GM12878 (cell line): Measurements from ENCODE around the gene SH3BGRL2. TPM values are rescaled to one million over a fixed set of nuclear protein-coding genes. Genes with fewer than 3 reads are reported as not detected.

Experiments used
- ATAC-seq: fragments of 200-7000 bp; cut with Tn5 transposase; 3 replicates; pipeline ENCODE4 v1.9.1; 2020; ENCODE audit warnings: mild to moderate bottlenecking, moderate library complexity
- BruUV-seq: library from RNA; stranded (reverse); fragments of 400-500 nt; replicated peaks from 2 replicates; lab custom pipeline; 2021; lab: Mats Ljungman, UMichigan
- CTCF ChIA-PET: fragments of 300-600 bp; sonication (Branson Sonifier 250); formaldehyde crosslinking; extraction: SDS; loops from one replicate; lab custom pipeline; 2021; ENCODE audit warnings: inconsistent platforms; lab: Yijun Ruan, JAX
- POLR2A ChIA-PET: fragments of 350-600 bp; formaldehyde crosslinking; extraction: SDS; loops from one replicate; lab custom pipeline; 2021; ENCODE audit warnings: inconsistent platforms; lab: Charles Lee
- RAD21 ChIA-PET: fragments of 300-600 bp; sonication (Branson Sonifier 250); formaldehyde crosslinking; loops from one replicate; lab custom pipeline; 2023; ENCODE audit warnings: antibody characterized with exemption; ENCODE audit not compliant: unreplicated experiment; lab: Charles Lee
- SMC1A ChIA-PET: fragments of 300-600 bp; sonication (Branson Sonifier 250); formaldehyde crosslinking; loops from one replicate; lab custom pipeline; 2023; ENCODE audit not compliant: unreplicated experiment, uncharacterized antibody; lab: Charles Lee
- DNase-seq: peaks from one replicate; pipeline ENCODE4 v3.0.0-alpha.2; 2011; ENCODE audit warnings: low read depth, low spot score
- FAIRE-seq: peaks from 3 replicates; lab custom pipeline; 2011; peaks lifted over from hg19 to GRCh38; lab: Jason Lieb, UNC
- H2AFZ ChIP-seq: 2 replicates; pipeline ENCODE4 v1.6.0; 2011; ENCODE audit warnings: low read depth, low read length, control low read depth; ENCODE audit not compliant: control insufficient read depth
- H3K27ac ChIP-seq: 2 replicates; pipeline ENCODE4 v1.5.1; 2011; ENCODE audit warnings: control low read depth; ENCODE audit not compliant: control insufficient read depth, insufficient read depth
- H3K27me3 ChIP-seq, 2 experiments: replicated peaks in 1 of 2; 2 replicates each; pipeline versions ENCODE4 v1.6.0 to v1.6.1; 2011; ENCODE audit warnings: low read length in 1 of 2; ENCODE audit not compliant: control insufficient read depth in 2 of 2, insufficient read depth in 2 of 2
- H3K36me3 ChIP-seq, 2 experiments: 2 replicates each; pipeline ENCODE4 v1.5.1; 2011; ENCODE audit warnings: low read length in 1 of 2; ENCODE audit not compliant: control insufficient read depth in 2 of 2, insufficient read depth in 2 of 2
- H3K4me1 ChIP-seq: 2 replicates; pipeline ENCODE4 v1.6.1; 2011; ENCODE audit warnings: mild to moderate bottlenecking, low read length, moderate library complexity, mixed read lengths; ENCODE audit not compliant: control insufficient read depth, insufficient read depth
- H3K4me2 ChIP-seq: 2 replicates; pipeline ENCODE4 v1.6.0; 2011; ENCODE audit warnings: control low read depth; ENCODE audit not compliant: control insufficient read depth, insufficient read depth
- H3K4me3 ChIP-seq: fragments of 200-600 bp; sonication (generic); 2 replicates; pipeline ENCODE4 v1.5.1; 2016
- H3K79me2 ChIP-seq: 2 replicates; pipeline ENCODE4 v1.6.0; 2011; ENCODE audit warnings: low read length; ENCODE audit not compliant: control insufficient read depth, insufficient read depth
- H3K9ac ChIP-seq: 2 replicates; pipeline ENCODE4 v1.8.0; 2011; ENCODE audit warnings: low read length, control low read depth, mixed read lengths; ENCODE audit not compliant: control insufficient read depth, insufficient read depth
- H3K9me3 ChIP-seq: replicated peaks from 3 replicates; pipeline ENCODE4 v1.5.1; 2011; ENCODE audit warnings: mild to moderate bottlenecking, low read length; ENCODE audit not compliant: control insufficient read depth, insufficient read depth
- H4K20me1 ChIP-seq: 2 replicates; pipeline ENCODE4 v1.6.0; 2011; ENCODE audit not compliant: control insufficient read depth, insufficient read depth
- CUX1 ChIP-seq: IDR thresholded peaks from 2 replicates; pipeline ENCODE4 v1.6.1; 2012; ENCODE audit warnings: improper control_type of control experiment, low read depth, low read length; ENCODE audit not compliant: insufficient replicate concordance
- E4F1 ChIP-seq: fragments of 450-650 bp; IDR thresholded peaks from 2 replicates; pipeline ENCODE4 v1.6.1; 2018; ENCODE audit warnings: borderline replicate concordance, mild to moderate bottlenecking; ENCODE audit not compliant: partially characterized antibody
- RUNX3 ChIP-seq: IDR thresholded peaks from 2 replicates; pipeline ENCODE4 v1.6.1; 2012; ENCODE audit warnings: low read length, inconsistent platforms
- WGBS: methylation state at CpG from one replicate; pipeline ENCODE4 v1.1.6; 2016; ENCODE audit warnings: low lambda C conversion rate; ENCODE audit not compliant: insufficient replicate concordance, insufficient coverage; ENCODE audit errors: missing lambda C conversion rate; 5-methylcytosine and 5-hydroxymethylcytosine counted together
- in situ Hi-C: fragments of 300-500 bp; cut with MboI; formaldehyde crosslinking; loops from 9 replicates; pipeline ENCODE4 v1.14.3; 2018; ENCODE audit warnings: mixed read lengths
- intact Hi-C: fragments of 100-400 bp; cut with micrococcal nuclease; formaldehyde crosslinking; loops from one replicate; pipeline ENCODE4 v1.14.2; 2022; ENCODE audit not compliant: unreplicated experiment
- polyA plus RNA-seq, 11 experiments: library from polyadenylated mRNA; depleted of rRNA in 4 of 11; unstranded in 6 of 11; stranded (reverse) in 5 of 11; fragments of >200 nt; fragmentation: Nextera tagmentation in 4 of 11; fragmentation: Illumina TruSeq in 1 of 11; extraction: Ambion mirVana in 4 of 11; extraction: Trizol in 1 of 11; gene quantifications; 1 replicate in 1 of 11; 2 replicates in 10 of 11; pipeline versions ENCODE4 v1.2.1 to v1.2.3, GENCODE V29; 2011 to 2016; ENCODE audit warnings: inconsistent platforms in 2 of 11, missing spikeins in 2 of 11, low read depth in 1 of 11
- total RNA-seq, 4 experiments: library from RNA; depleted of rRNA in 3 of 4; stranded (reverse); fragments of >200 nt in 3 of 4; fragmentation: Illumina TruSeq in 1 of 4; extraction: Trizol in 1 of 4; gene quantifications; 2 replicates each; pipeline versions ENCODE4 v1.2.1 to v1.2.3, GENCODE V29; 2013 to 2021

The SH3BGRL2 gene
- total and polyA plus RNA-seq, 10 of the 15 experiments (the other 5 are each of a cell fraction or from before 2014, with no cell fraction given): 0.03 to 0.37 (median 0.21) TPM

GRCh38 chr6:79631693-79632172 lies 604 bp downstream of the SH3BGRL2 start:
- BruUV-seq: no TSS peak
- no peak for FAIRE-seq
- SMC1A ChIA-PET: interaction anchor here (1.0 to 2.0 kb wide), 3 partner anchors 9 to 61 kb away, joined by 3 to 7 read pairs (median 5); no protein-coding TSS in a partner anchor

More at GRCh38 chr6:79631693-79632172, 604 bp downstream of the SH3BGRL2 start:
- H4K20me1 ChIP-seq: no peaks in the 10 kb centered on the region
- no peaks in the 10 kb centered on the region for H3K9me3 ChIP-seq
- TF ChIP-seq E4F1 (no peak), RUNX3 (no peak), CUX1 (no peak)
- TF ChIP-seq, all 136 proteins: peak for 0
- no peak overlapping the region for H2AFZ ChIP-seq
- no peaks in the 10 kb centered on the region for H3K36me3 ChIP-seq
- peaks cover 5% of the 10 kb centered on the region; the same call in 1 of the 2 replicates for H3K4me1 ChIP-seq
- no peaks in the 10 kb centered on the region for H3K79me2 ChIP-seq
- no peak for DNase-seq
- in situ Hi-C loops: no loop called here
- H3K27me3 ChIP-seq: peaks cover 6 to 7% of the 10 kb centered on the region in 2 experiments
- no peak overlapping the region for H3K9ac ChIP-seq
- ChIA-PET CTCF (interaction anchor here (1.4 kb wide), 1 partner anchor 11 kb away, joined by 7 read pairs; no protein-coding TSS in a partner anchor), RAD21 (no interaction called here), POLR2A (no interaction called here)
- peak overlapping the region; percentile 72; the same call in 1 of the 2 replicates for H3K4me2 ChIP-seq
- peak overlapping the region; percentile 42 for H3K4me3 ChIP-seq
- H3K27ac ChIP-seq: no peak overlapping the region
- intact Hi-C loops: no loop called here
- ATAC-seq: no peak
- 16% methylated on average over 12 of the region's 12 CpGs for WGBS
